SK-N-SH treated with all-trans-retinoic acid at 6 μM for 48 hours (cell line): ENCODE results near the gene NDUFAF4.

ENCODE experiments used
- ATAC-seq: fragments of 200-7000 bp; cut with Tn5 transposase; 3 replicates; pipeline ENCODE4 v1.9.1; 2020; ENCODE audit warnings: mild to moderate bottlenecking, moderate library complexity
- ARNTL ChIP-seq: fragments of 450-650 bp; formaldehyde crosslinking; IDR thresholded peaks from 2 replicates; pipeline ENCODE4 v1.5.0; 2020; ENCODE audit warnings: low read depth, mild to moderate bottlenecking, moderate library complexity, borderline replicate concordance
- CSDC2 ChIP-seq: fragments of 250-450 bp; sonication (Bioruptor Pico); IDR thresholded peaks from 2 replicates; pipeline ENCODE4 v1.5.0; 2020; ENCODE audit warnings: mild to moderate bottlenecking, moderate library complexity
- OSR1 ChIP-seq: fragments of 250-450 bp; sonication (Bioruptor Pico); IDR thresholded peaks from 2 replicates; pipeline ENCODE4 v1.8.0; 2022; ENCODE audit warnings: moderate library complexity, mild to moderate bottlenecking, inconsistent platforms
- PPARA ChIP-seq: fragments of 250-450 bp; sonication (Bioruptor Pico); IDR thresholded peaks from 2 replicates; pipeline ENCODE4 v1.5.0; 2020; ENCODE audit warnings: mild to moderate bottlenecking, borderline replicate concordance
- RARB ChIP-seq: fragments of 250-450 bp; sonication (Bioruptor Pico); IDR thresholded peaks from 2 replicates; pipeline ENCODE4 v1.8.0; 2021; ENCODE audit warnings: mild to moderate bottlenecking, moderate library complexity
- ZC3H10 ChIP-seq: fragments of 250-450 bp; sonication (Bioruptor Pico); IDR thresholded peaks from 2 replicates; pipeline ENCODE4 v1.5.1; 2021; ENCODE audit warnings: mild to moderate bottlenecking, moderate library complexity
- ZFP30 ChIP-seq: fragments of 450-650 bp; formaldehyde crosslinking; IDR thresholded peaks from 2 replicates; pipeline ENCODE4 v1.5.0; 2022; ENCODE audit warnings: mild to moderate bottlenecking, moderate library complexity
- ZNF565 ChIP-seq: fragments of 450-650 bp; formaldehyde crosslinking; conservative IDR thresholded peaks from 2 replicates; pipeline ENCODE4 v1.5.0; 2020; ENCODE audit warnings: low read depth, mild to moderate bottlenecking, moderate library complexity
- ZNF70 ChIP-seq: fragments of 450-650 bp; formaldehyde crosslinking; IDR thresholded peaks from 2 replicates; pipeline ENCODE4 v1.5.0; 2020; ENCODE audit warnings: mild to moderate bottlenecking, moderate library complexity

NDUFAF4 gene

DNA sequence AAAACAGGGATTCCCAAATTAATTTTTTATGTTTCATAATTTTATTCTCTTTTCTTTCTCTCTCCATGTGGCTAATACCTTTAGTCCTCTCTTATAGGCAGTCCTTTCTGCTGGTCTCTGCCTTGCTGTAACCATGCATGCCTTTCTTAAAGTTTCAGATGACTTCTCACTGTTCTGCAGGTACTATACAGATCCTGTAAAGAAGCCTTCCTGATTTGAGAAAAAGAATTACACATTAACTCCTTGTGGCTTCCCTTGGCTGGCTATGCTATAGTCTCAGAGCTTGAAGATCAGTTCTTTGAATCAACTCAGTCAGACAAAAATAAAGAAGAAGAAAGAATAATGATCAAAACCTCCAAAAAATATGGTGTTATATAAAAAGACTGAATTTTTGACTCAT is 53.2 kb downstream of the NDUFAF4 start:
- no peak for ATAC-seq
- TF ChIP-seq CSDC2 (CRISPR knock-in tag): no peak
- no peak for TF ChIP-seq RARB
- no peak for TF ChIP-seq OSR1 (CRISPR knock-in tag)
- no peak for TF ChIP-seq ZNF70 (CRISPR knock-in tag)
- TF ChIP-seq ZFP30 (CRISPR knock-in tag): no peak

DNA sequence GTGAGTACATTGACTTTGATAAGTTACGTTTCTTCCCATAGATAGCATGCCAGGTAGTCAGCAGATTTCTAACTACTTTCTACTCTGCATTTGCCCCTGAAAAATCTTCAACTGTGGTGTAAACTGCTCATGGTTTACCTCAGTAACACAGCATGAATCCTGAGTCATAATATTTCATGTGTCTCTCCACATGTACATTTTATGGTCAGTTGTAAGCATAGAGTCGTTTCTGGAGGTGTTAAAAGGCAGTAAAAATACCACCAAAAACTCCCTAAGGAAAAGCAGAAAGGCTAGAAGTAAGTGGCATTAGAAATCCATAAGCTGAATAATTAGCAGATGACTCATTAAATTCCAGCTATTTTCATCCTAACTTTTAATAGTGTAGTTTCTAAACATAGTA is 56.3 kb downstream of the NDUFAF4 start:
- TF ChIP-seq ZNF565 (CRISPR knock-in tag) (no peak), RARB (no peak), ZC3H10 (CRISPR knock-in tag) (no peak), OSR1 (CRISPR knock-in tag) (no peak), PPARA (CRISPR knock-in tag) (no peak), ZFP30 (CRISPR knock-in tag) (no peak), ARNTL (CRISPR knock-in tag) (no peak)
- ATAC-seq: no peak
